GM12878 (cell line): ENCODE measurements around the gene PLTP. TPM values are rescaled to one million over a fixed set of nuclear protein-coding genes. Genes with fewer than 3 reads are reported as not detected.

Experiments
- BACH1 ChIP-seq: fragments of 450-650 bp; IDR thresholded peaks from 2 replicates; pipeline ENCODE4 v1.6.1; 2017; ENCODE audit warnings: mild to moderate bottlenecking, borderline replicate concordance
- BCL11A ChIP-seq: IDR thresholded peaks from 2 replicates; pipeline ENCODE4 v1.6.1; 2011; ENCODE audit warnings: low read depth, low read length
- BRCA1 ChIP-seq: IDR thresholded peaks from 2 replicates; pipeline ENCODE4 v1.6.1; 2011; ENCODE audit warnings: low read depth, low read length, improper control_type of control experiment
- CBFB ChIP-seq: IDR thresholded peaks from 2 replicates; pipeline ENCODE4 v1.6.1; 2016; ENCODE audit warnings: antibody characterized with exemption, low read depth
- EED ChIP-seq: sonication (generic); IDR thresholded peaks from 2 replicates; pipeline ENCODE4 v1.6.1; 2016; ENCODE audit warnings: antibody characterized with exemption, low read depth
- HDAC6 ChIP-seq: fragments of 200-600 bp; sonication (generic); IDR thresholded peaks from one replicate; pipeline ENCODE4 v1.8.0; 2017; ENCODE audit warnings: antibody characterized with exemption; ENCODE audit not compliant: unreplicated experiment
- HDGF ChIP-seq: fragments of 450-650 bp; IDR thresholded peaks from 2 replicates; pipeline ENCODE4 v1.6.1; 2016; ENCODE audit warnings: antibody characterized with exemption
- JUND ChIP-seq: IDR thresholded peaks from 2 replicates; pipeline ENCODE4 v1.6.1; 2012; ENCODE audit warnings: low read depth, mild to moderate bottlenecking, low read length, improper control_type of control experiment, moderate library complexity
- MAX ChIP-seq: IDR thresholded peaks from 2 replicates; pipeline ENCODE4 v1.6.1; 2012; ENCODE audit warnings: low read depth, low read length, improper control_type of control experiment
- MEF2A ChIP-seq: IDR thresholded peaks from 2 replicates; pipeline ENCODE4 v1.6.1; 2011; ENCODE audit warnings: low read depth, mild to moderate bottlenecking, low read length, moderate library complexity; ENCODE audit not compliant: insufficient read depth
- MLLT1 ChIP-seq: fragments of 450-650 bp; IDR thresholded peaks from 2 replicates; pipeline ENCODE4 v1.6.1; 2016; ENCODE audit warnings: mild to moderate bottlenecking
- MTA2 ChIP-seq: fragments of 450-650 bp; IDR thresholded peaks from 2 replicates; pipeline ENCODE4 v1.6.1; 2016; ENCODE audit warnings: low read depth, mild to moderate bottlenecking, moderate library complexity
- MYC ChIP-seq: IDR thresholded peaks from 2 replicates; pipeline ENCODE4 v1.6.1; 2011; ENCODE audit warnings: mild to moderate bottlenecking, low read length, moderate library complexity, inconsistent platforms; ENCODE audit not compliant: insufficient read depth, insufficient replicate concordance, insufficient read length, severe bottlenecking
- NFYA ChIP-seq: IDR thresholded peaks from 2 replicates; pipeline ENCODE4 v1.6.1; 2011; ENCODE audit warnings: low read depth, mild to moderate bottlenecking, low read length, improper control_type of control experiment, borderline replicate concordance
- POLR2A ChIP-seq: IDR thresholded peaks from 2 replicates; pipeline ENCODE4 v1.6.1; 2011; ENCODE audit warnings: low read depth, mild to moderate bottlenecking, low read length
- RCOR1 ChIP-seq: conservative IDR thresholded peaks from 2 replicates; pipeline ENCODE4 v1.6.1; 2012; ENCODE audit warnings: low read depth, low read length, improper control_type of control experiment
- RELB ChIP-seq: fragments of 450-650 bp; IDR thresholded peaks from 2 replicates; pipeline ENCODE4 v1.6.1; 2017; ENCODE audit warnings: low read depth, mild to moderate bottlenecking, moderate library complexity
- SMAD5 ChIP-seq: IDR thresholded peaks from 2 replicates; pipeline ENCODE4 v1.6.1; 2016; ENCODE audit warnings: antibody characterized with exemption, low read depth
- STAT1 ChIP-seq: fragments of 450-650 bp; conservative IDR thresholded peaks from 2 replicates; pipeline ENCODE4 v1.6.1; 2014; ENCODE audit warnings: antibody characterized with exemption, mild to moderate bottlenecking
- SUZ12 ChIP-seq: fragments of 200-600 bp; sonication (generic); IDR thresholded peaks from one replicate; pipeline ENCODE4 v1.6.1; 2018; ENCODE audit warnings: antibody characterized with exemption, mild to moderate bottlenecking; ENCODE audit not compliant: unreplicated experiment
- TCF12 ChIP-seq: IDR thresholded peaks from 2 replicates; pipeline ENCODE4 v1.6.1; 2011; ENCODE audit warnings: low read depth, mild to moderate bottlenecking, low read length
- YBX1 ChIP-seq: fragments of 450-650 bp; IDR thresholded peaks from 2 replicates; pipeline ENCODE4 v1.6.1; 2016; ENCODE audit warnings: antibody characterized with exemption
- polyA plus RNA-seq, 11 experiments: library from polyadenylated mRNA; depleted of rRNA in 4 of 11; unstranded in 6 of 11; stranded (reverse) in 5 of 11; fragments of >200 nt; fragmentation: Nextera tagmentation in 4 of 11; fragmentation: Illumina TruSeq in 1 of 11; extraction: Ambion mirVana in 4 of 11; extraction: Trizol in 1 of 11; gene quantifications; 1 replicate in 1 of 11; 2 replicates in 10 of 11; pipeline versions ENCODE4 v1.2.1 to v1.2.3, GENCODE V29; 2011 to 2016; ENCODE audit warnings: inconsistent platforms in 2 of 11, missing spikeins in 2 of 11, low read depth in 1 of 11
- total RNA-seq, 4 experiments: library from RNA; depleted of rRNA in 3 of 4; stranded (reverse); fragments of >200 nt in 3 of 4; fragmentation: Illumina TruSeq in 1 of 4; extraction: Trizol in 1 of 4; gene quantifications; 2 replicates each; pipeline versions ENCODE4 v1.2.1 to v1.2.3, GENCODE V29; 2013 to 2021
- TF ChIP-seq, protein P1 (sequence below), 3 experiments: IDR thresholded peaks in 2 of 3; conservative IDR thresholded peaks in 1 of 3; 2 replicates each; pipeline ENCODE4 v1.5.1; 2011; ENCODE audit warnings: low read depth in 3 of 3, low read length in 3 of 3, mild to moderate bottlenecking in 3 of 3, control low read depth in 2 of 3, moderate library complexity in 2 of 3, inconsistent platforms in 1 of 3, mixed read lengths in 1 of 3; ENCODE audit not compliant: control insufficient read depth in 2 of 3, insufficient read depth in 1 of 3; ENCODE audit errors: extremely low read depth in 1 of 3
- TF ChIP-seq, protein P2 (sequence below): fragments of 450-650 bp; IDR thresholded peaks from 2 replicates; pipeline ENCODE4 v1.6.1; 2017; ENCODE audit warnings: antibody characterized with exemption, mild to moderate bottlenecking, moderate library complexity

The PLTP gene
- total and polyA plus RNA-seq, 10 of the 15 experiments (the other 5 are each of a cell fraction or from before 2014, with no cell fraction given) = 1.6 to 17.0 (median 7.6) TPM

DNA sequence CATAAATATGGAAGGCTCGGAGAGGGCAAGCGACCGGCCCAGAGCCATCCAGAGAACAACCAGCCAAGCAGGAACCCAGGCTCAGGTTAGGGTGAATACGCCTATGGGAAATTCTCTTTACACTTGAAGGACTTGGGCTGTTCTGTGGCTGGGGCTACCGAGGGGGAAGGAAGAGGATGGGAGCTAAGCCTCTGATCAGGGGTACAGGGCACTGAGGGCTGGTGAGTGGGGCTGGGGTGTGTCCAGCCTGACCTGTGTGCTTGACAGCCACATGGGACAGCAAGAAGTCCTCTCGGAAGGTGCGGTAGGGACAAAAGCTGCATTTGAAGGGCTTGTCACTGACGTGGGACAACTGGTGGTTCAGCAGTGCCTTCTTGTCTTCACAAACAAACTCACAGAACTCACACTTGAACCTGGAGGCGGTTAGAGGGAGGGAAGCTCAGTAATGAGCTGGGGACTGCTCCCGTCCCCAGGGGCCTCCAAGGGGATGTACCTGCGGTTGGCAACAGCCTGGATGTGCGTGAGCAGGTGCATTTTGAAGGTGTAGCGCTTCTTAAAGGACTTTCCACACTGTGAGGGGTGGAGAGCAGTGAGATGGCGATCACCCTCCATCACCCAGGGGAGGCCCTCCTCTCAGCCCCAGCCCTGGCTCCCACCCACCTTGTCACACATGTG, 48.1 kb upstream of the PLTP start (continued):
- no peak for TF ChIP-seq MAX
- no peak for TF ChIP-seq BRCA1
- no peak for TF ChIP-seq HDAC6
- no peak for TF ChIP-seq POLR2A
- no peak for TF ChIP-seq STAT1
- peak; percentile 54; the same call in 1 of the 2 replicates for TF ChIP-seq YBX1
- TF ChIP-seq SUZ12 = no peak
- no peak for TF ChIP-seq SMAD5
- no peak for TF ChIP-seq NFYA
- TF ChIP-seq, protein P1, sequence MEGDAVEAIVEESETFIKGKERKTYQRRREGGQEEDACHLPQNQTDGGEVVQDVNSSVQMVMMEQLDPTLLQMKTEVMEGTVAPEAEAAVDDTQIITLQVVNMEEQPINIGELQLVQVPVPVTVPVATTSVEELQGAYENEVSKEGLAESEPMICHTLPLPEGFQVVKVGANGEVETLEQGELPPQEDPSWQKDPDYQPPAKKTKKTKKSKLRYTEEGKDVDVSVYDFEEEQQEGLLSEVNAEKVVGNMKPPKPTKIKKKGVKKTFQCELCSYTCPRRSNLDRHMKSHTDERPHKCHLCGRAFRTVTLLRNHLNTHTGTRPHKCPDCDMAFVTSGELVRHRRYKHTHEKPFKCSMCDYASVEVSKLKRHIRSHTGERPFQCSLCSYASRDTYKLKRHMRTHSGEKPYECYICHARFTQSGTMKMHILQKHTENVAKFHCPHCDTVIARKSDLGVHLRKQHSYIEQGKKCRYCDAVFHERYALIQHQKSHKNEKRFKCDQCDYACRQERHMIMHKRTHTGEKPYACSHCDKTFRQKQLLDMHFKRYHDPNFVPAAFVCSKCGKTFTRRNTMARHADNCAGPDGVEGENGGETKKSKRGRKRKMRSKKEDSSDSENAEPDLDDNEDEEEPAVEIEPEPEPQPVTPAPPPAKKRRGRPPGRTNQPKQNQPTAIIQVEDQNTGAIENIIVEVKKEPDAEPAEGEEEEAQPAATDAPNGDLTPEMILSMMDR (IDR thresholded peaks at IDR 0.05 in 2 of 3, conservative IDR thresholded peaks at IDR 0.05 in 1 of 3; ENCODE audit: control insufficient read depth in 2 of 3, extremely low read depth in 1 of 3, insufficient read depth in 1 of 3, low read depth in 3 of 3, low read length in 3 of 3) = no peak
- peak; percentile 92 for TF ChIP-seq MTA2
- TF ChIP-seq JUND = no peak
- peak; percentile 79 for TF ChIP-seq BCL11A
- no peak for TF ChIP-seq RCOR1
- TF ChIP-seq HDGF = peak; percentile 38; the same call in 1 of the 2 replicates
- peak; percentile 61; the same call in 1 of the 2 replicates for TF ChIP-seq BACH1
- TF ChIP-seq MYC = no peak
- no peak for TF ChIP-seq EED
- 0 out of 2 replicates have a peak, but pooled peaks have one; percentile 51 for TF ChIP-seq CBFB
- TF ChIP-seq, protein P2, sequence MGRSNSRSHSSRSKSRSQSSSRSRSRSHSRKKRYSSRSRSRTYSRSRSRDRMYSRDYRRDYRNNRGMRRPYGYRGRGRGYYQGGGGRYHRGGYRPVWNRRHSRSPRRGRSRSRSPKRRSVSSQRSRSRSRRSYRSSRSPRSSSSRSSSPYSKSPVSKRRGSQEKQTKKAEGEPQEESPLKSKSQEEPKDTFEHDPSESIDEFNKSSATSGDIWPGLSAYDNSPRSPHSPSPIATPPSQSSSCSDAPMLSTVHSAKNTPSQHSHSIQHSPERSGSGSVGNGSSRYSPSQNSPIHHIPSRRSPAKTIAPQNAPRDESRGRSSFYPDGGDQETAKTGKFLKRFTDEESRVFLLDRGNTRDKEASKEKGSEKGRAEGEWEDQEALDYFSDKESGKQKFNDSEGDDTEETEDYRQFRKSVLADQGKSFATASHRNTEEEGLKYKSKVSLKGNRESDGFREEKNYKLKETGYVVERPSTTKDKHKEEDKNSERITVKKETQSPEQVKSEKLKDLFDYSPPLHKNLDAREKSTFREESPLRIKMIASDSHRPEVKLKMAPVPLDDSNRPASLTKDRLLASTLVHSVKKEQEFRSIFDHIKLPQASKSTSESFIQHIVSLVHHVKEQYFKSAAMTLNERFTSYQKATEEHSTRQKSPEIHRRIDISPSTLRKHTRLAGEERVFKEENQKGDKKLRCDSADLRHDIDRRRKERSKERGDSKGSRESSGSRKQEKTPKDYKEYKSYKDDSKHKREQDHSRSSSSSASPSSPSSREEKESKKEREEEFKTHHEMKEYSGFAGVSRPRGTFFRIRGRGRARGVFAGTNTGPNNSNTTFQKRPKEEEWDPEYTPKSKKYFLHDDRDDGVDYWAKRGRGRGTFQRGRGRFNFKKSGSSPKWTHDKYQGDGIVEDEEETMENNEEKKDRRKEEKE = no peak
- peak; percentile 73; the same call in 1 of the 2 replicates for TF ChIP-seq RELB
- TF ChIP-seq MLLT1 = peak; percentile 54
- TF ChIP-seq MEF2A = no peak
- TF ChIP-seq TCF12 = peak; percentile 84
